ENCODE results near the gene EFCAB9. TPM values are rescaled to one million over a fixed set of nuclear protein-coding genes. Genes with fewer than 3 reads are reported as not detected.

The EFCAB9 gene
- polyA plus RNA-seq, 2 of the 4 experiments (the other 2 are of a cell fraction): not detected

GRCh38 chr5:172180936-172181335, 13.0 kb upstream of the EFCAB9 start:
- CTCF ChIA-PET: interaction anchor here (0.8 kb wide), 1 partner anchor 75 kb away, joined by 3 read pairs; no protein-coding TSS in a partner anchor
- WGBS (ENCODE audit: missing lambda C conversion rate): 94% methylated on average over 9 of the region's 9 CpGs

GRCh38 chr5:172182291-172182690, 11.7 kb upstream of the EFCAB9 start:
- WGBS (ENCODE audit: missing lambda C conversion rate): 86% methylated on average over 6 of the region's 6 CpGs
- FAIRE-seq (no peak), ATAC-seq (no peak), DNase-seq (ENCODE audit: low read depth in 1 of 2, low spot score in 1 of 2) (no peak)
- TF ChIP-seq POLR2A (IDR thresholded peaks at IDR 0.05; ENCODE audit: low read length) (no peak), POLR2AphosphoS2 (conservative IDR thresholded peaks at IDR 0.05; ENCODE audit: low read length) (no peak), PBX3 (IDR thresholded peaks at IDR 0.05) (no peak), RNF2 (IDR thresholded peaks at IDR 0.05; ENCODE audit: borderline replicate concordance, low read depth) (no peak), HDAC2 (IDR thresholded peaks at IDR 0.05) (no peak), FOSL2 (IDR thresholded peaks at IDR 0.05) (no peak), FOSL2 (CRISPR knock-in tag; IDR thresholded peaks at IDR 0.05) (no peak), REST (IDR thresholded peaks at IDR 0.05) (no peak), NR3C1 (IDR thresholded peaks at IDR 0.05) (no peak), SMC3 (IDR thresholded peaks at IDR 0.05) (no peak), HOXB5 (CRISPR knock-in tag; IDR thresholded peaks at IDR 0.05) (no peak), HOXA7 (CRISPR knock-in tag; IDR thresholded peaks at IDR 0.05) (no peak), MAZ (IDR thresholded peaks at IDR 0.05; ENCODE audit: borderline replicate concordance, low read depth, low read length) (no peak), EP300 (IDR thresholded peaks at IDR 0.05) (no peak), CEBPB (IDR thresholded peaks at IDR 0.05) (no peak)
- TF ChIP-seq, protein P1, sequence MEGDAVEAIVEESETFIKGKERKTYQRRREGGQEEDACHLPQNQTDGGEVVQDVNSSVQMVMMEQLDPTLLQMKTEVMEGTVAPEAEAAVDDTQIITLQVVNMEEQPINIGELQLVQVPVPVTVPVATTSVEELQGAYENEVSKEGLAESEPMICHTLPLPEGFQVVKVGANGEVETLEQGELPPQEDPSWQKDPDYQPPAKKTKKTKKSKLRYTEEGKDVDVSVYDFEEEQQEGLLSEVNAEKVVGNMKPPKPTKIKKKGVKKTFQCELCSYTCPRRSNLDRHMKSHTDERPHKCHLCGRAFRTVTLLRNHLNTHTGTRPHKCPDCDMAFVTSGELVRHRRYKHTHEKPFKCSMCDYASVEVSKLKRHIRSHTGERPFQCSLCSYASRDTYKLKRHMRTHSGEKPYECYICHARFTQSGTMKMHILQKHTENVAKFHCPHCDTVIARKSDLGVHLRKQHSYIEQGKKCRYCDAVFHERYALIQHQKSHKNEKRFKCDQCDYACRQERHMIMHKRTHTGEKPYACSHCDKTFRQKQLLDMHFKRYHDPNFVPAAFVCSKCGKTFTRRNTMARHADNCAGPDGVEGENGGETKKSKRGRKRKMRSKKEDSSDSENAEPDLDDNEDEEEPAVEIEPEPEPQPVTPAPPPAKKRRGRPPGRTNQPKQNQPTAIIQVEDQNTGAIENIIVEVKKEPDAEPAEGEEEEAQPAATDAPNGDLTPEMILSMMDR (IDR thresholded peaks at IDR 0.05): no peak
- TF ChIP-seq, protein P2, sequence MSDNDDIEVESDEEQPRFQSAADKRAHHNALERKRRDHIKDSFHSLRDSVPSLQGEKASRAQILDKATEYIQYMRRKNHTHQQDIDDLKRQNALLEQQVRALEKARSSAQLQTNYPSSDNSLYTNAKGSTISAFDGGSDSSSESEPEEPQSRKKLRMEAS (IDR thresholded peaks at IDR 0.05): no peak
- no peak overlapping the region for H3K27ac ChIP-seq
- H3K9me3 ChIP-seq: no peaks in the 10 kb centered on the region
- POLR2A ChIA-PET: no interaction called here
- peaks cover 8% of the 10 kb centered on the region for H3K4me1 ChIP-seq
- CTCF ChIA-PET: interaction anchor here (1.2 to 1.4 kb wide), 2 partner anchors 8 to 10 kb away, joined by 3 to 4 read pairs; no protein-coding TSS in a partner anchor
- no peak overlapping the region for H3K4me2 ChIP-seq
- H3K4me3 ChIP-seq: no peak overlapping the region

More at GRCh38 chr5:172180936-172181335, 13.0 kb upstream of the EFCAB9 start:
- Histone ChIP-seq H3K27ac (no peak overlapping the region), H3K9me3 (no peaks in the 10 kb centered on the region), H3K4me3 (no peak overlapping the region), H3K4me2 (no peak overlapping the region), H3K4me1 (no peaks in the 10 kb centered on the region)
- DNase-seq (ENCODE audit: low read depth in 1 of 2, low spot score in 1 of 2) (no peak), ATAC-seq (no peak), FAIRE-seq (no peak)
- POLR2A ChIA-PET: no interaction called here
- TF ChIP-seq HOXB13 (CRISPR knock-in tag; IDR thresholded peaks at IDR 0.05; ENCODE audit: low read depth): no peak
- TF ChIP-seq, protein P2 (IDR thresholded peaks at IDR 0.05): no peak
- TF ChIP-seq, protein P3, sequence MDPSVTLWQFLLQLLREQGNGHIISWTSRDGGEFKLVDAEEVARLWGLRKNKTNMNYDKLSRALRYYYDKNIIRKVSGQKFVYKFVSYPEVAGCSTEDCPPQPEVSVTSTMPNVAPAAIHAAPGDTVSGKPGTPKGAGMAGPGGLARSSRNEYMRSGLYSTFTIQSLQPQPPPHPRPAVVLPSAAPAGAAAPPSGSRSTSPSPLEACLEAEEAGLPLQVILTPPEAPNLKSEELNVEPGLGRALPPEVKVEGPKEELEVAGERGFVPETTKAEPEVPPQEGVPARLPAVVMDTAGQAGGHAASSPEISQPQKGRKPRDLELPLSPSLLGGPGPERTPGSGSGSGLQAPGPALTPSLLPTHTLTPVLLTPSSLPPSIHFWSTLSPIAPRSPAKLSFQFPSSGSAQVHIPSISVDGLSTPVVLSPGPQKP (IDR thresholded peaks at IDR 0.05; ENCODE audit: low read depth, low read length): no peak
- no peak for TF ChIP-seq SREBF2 (IDR thresholded peaks at IDR 0.05)
- TF ChIP-seq EP300 (IDR thresholded peaks at IDR 0.05): no peak
- TF ChIP-seq HEYL (CRISPR knock-in tag; IDR thresholded peaks at IDR 0.05): no peak
- no peak for TF ChIP-seq MYC (IDR thresholded peaks at IDR 0.05; ENCODE audit: borderline replicate concordance, low read length)
- TF ChIP-seq CHD2 (IDR thresholded peaks at IDR 0.05; ENCODE audit: low read length, partially characterized antibody): no peak
- TF ChIP-seq RCOR1 (IDR thresholded peaks at IDR 0.05; ENCODE audit: low read depth, low read length): no peak
- no peak for TF ChIP-seq USF2 (IDR thresholded peaks at IDR 0.05)
- no peak for TF ChIP-seq POLR2A (IDR thresholded peaks at IDR 0.05; ENCODE audit: low read length)
- no peak for TF ChIP-seq NR3C1 (IDR thresholded peaks at IDR 0.05)
- no peak for TF ChIP-seq HOXA7 (CRISPR knock-in tag; IDR thresholded peaks at IDR 0.05)
